Measurements from ENCODE around the gene GEMIN4.

DNA sequence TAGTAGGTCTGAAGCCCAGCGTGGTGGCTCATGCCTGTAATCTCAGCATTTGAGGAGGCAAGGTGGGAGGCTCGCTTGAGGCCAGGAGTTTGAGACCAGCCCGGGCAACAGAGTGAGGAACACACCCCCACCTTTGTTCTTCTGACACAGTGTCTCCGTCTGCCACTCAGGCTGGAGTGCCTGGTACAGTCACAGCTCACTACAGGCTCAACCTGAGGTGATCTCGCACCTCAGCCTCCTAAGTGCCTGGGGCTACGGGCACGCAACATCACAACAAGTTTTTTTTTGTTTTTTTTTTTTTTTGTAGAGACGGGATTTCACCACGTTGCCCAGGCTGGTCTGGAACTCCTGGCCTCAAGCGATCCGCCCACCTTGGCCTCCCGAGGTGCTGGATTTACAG, 26.3 kb downstream of the GEMIN4 start:
- TF ChIP-seq, protein P1, sequence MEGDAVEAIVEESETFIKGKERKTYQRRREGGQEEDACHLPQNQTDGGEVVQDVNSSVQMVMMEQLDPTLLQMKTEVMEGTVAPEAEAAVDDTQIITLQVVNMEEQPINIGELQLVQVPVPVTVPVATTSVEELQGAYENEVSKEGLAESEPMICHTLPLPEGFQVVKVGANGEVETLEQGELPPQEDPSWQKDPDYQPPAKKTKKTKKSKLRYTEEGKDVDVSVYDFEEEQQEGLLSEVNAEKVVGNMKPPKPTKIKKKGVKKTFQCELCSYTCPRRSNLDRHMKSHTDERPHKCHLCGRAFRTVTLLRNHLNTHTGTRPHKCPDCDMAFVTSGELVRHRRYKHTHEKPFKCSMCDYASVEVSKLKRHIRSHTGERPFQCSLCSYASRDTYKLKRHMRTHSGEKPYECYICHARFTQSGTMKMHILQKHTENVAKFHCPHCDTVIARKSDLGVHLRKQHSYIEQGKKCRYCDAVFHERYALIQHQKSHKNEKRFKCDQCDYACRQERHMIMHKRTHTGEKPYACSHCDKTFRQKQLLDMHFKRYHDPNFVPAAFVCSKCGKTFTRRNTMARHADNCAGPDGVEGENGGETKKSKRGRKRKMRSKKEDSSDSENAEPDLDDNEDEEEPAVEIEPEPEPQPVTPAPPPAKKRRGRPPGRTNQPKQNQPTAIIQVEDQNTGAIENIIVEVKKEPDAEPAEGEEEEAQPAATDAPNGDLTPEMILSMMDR (conservative IDR thresholded peaks at IDR 0.05 in 1 of 2, IDR thresholded peaks at IDR 0.05 in 1 of 2; ENCODE audit: low read depth in 1 of 2, low read length in 2 of 2): no peak
- TF ChIP-seq EZH2 (IDR thresholded peaks at IDR 0.05; ENCODE audit: low read length, missing control alignments): no peak
